Measurements from ENCODE around the gene RRP12.

DNA sequence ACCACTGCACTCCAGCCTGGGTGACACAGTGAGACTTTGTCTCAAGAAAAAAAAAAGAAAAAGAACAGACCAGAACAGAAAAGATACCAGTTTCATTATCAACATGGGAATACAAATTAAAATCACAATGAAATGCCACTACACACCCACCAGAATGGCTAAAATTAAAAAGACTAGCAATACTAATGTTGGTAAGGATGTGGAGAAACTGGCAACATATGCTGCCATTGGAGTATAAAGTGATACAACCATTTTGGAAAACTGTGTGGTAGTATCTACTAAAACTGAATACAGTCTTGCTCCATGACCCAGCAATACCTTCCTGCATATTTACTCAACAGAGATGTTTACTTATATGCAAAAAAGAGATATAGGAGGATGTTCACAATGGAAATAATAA lies 2.9 kb upstream of the RRP12 start:
- no peak for TF ChIP-seq POLR2A (IDR thresholded peaks at IDR 0.05)
- TF ChIP-seq, protein P1, sequence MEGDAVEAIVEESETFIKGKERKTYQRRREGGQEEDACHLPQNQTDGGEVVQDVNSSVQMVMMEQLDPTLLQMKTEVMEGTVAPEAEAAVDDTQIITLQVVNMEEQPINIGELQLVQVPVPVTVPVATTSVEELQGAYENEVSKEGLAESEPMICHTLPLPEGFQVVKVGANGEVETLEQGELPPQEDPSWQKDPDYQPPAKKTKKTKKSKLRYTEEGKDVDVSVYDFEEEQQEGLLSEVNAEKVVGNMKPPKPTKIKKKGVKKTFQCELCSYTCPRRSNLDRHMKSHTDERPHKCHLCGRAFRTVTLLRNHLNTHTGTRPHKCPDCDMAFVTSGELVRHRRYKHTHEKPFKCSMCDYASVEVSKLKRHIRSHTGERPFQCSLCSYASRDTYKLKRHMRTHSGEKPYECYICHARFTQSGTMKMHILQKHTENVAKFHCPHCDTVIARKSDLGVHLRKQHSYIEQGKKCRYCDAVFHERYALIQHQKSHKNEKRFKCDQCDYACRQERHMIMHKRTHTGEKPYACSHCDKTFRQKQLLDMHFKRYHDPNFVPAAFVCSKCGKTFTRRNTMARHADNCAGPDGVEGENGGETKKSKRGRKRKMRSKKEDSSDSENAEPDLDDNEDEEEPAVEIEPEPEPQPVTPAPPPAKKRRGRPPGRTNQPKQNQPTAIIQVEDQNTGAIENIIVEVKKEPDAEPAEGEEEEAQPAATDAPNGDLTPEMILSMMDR (IDR thresholded peaks at IDR 0.05) = no peak

Data from esophagus squamous epithelium (tissue), 4 donors.